ENCODE data around the gene IL20RA.

IL20RA gene

GRCh38 chr6:137017081-137017480 is 27.7 kb downstream of the IL20RA start:
- no peak for DNase-seq (ENCODE audit: low read depth)
- TF ChIP-seq, protein P1, sequence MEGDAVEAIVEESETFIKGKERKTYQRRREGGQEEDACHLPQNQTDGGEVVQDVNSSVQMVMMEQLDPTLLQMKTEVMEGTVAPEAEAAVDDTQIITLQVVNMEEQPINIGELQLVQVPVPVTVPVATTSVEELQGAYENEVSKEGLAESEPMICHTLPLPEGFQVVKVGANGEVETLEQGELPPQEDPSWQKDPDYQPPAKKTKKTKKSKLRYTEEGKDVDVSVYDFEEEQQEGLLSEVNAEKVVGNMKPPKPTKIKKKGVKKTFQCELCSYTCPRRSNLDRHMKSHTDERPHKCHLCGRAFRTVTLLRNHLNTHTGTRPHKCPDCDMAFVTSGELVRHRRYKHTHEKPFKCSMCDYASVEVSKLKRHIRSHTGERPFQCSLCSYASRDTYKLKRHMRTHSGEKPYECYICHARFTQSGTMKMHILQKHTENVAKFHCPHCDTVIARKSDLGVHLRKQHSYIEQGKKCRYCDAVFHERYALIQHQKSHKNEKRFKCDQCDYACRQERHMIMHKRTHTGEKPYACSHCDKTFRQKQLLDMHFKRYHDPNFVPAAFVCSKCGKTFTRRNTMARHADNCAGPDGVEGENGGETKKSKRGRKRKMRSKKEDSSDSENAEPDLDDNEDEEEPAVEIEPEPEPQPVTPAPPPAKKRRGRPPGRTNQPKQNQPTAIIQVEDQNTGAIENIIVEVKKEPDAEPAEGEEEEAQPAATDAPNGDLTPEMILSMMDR (conservative IDR thresholded peaks at IDR 0.05; ENCODE audit: low read length) = no peak
- no peak overlapping the region for H3K4me3 ChIP-seq (ENCODE audit: low read length)

DNA sequence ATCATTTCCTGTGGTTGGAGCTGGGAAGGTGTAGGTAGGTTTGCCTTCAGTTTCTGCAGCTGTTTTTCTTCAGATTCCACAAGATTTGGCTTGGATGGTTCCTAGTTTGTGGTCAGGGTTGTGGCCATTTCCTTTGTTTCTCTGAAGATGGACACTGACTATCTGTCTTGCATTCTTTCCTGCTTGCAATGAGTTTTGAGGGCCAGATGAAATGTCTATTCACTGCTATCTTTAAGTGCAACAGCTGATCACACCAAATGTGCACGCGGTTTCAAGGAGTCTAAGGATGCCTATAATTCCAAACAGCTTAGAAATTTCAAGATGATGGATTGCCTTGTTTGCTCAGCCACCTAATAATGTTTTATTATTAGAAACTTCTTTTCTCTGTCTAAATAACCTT is 28.4 kb downstream of the IL20RA start:
- TF ChIP-seq, protein P1 (conservative IDR thresholded peaks at IDR 0.05; ENCODE audit: low read length) = no peak
- DNase-seq (ENCODE audit: low read depth) = peak; percentile 55
- H3K4me3 ChIP-seq (ENCODE audit: low read length) = no peak overlapping the region

- DNase-seq (ENCODE audit: low read depth) = no peak
- TF ChIP-seq, protein P1 (conservative IDR thresholded peaks at IDR 0.05; ENCODE audit: low read length) = no peak
- H3K4me3 ChIP-seq (ENCODE audit: low read length) = no peak overlapping the region
Observed at GRCh38 chr6:137015943-137016342, 28.8 kb downstream of the IL20RA start.

DNA sequence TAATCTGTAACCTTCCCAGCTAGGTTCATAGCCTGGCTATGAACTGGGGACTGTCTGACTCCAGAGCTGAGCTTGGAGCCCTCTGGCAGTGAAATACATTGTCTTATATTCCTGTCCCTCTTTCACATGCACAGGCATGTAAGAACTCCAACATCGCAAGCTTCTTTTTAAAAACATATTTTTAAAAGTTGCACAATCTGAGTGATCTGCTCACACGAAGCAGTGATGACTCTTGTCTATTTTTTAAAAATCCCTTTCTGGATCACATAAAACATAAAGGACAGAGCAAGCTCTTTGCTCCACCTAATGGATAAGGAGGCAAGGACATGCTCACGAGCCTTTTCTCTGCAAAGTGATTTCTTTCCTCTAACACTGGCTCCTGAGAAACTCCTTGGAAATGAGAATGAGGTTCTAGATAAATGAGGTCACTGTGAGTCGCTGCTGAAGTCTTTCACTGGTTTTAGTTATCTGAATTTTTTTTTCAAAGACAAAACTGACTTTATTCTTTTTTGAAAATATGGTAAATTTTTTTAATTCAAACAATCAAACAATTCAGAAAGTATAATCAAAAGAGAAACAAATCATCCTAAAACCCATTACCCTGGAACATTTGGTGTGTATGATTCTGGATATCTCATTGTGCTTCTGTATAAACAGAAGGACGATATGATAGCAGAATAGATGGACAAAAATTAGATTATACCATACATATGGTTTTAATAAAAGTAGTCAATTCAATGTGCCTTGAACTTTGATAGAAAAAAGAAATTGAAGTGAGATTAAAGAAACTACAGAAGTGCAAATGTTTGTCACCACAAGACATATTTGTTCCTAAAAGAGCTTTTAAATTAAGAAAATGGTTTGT is 30.8 kb downstream of the IL20RA start:
- peak; percentile 75 for DNase-seq (ENCODE audit: low read depth)
- H3K4me3 ChIP-seq (ENCODE audit: low read length) = no peak overlapping the region
- TF ChIP-seq, protein P1 (conservative IDR thresholded peaks at IDR 0.05; ENCODE audit: low read length) = peak; percentile 74

GRCh38 chr6:137013031-137013430 is 31.7 kb downstream of the IL20RA start:
- peak; percentile 82 for DNase-seq (ENCODE audit: low read depth)
- no peak overlapping the region for H3K4me3 ChIP-seq (ENCODE audit: low read length)
- TF ChIP-seq, protein P1 (conservative IDR thresholded peaks at IDR 0.05; ENCODE audit: low read length) = no peak

GRCh38 chr6:137011406-137011805 is 33.4 kb downstream of the IL20RA start:
- TF ChIP-seq, protein P1 (conservative IDR thresholded peaks at IDR 0.05; ENCODE audit: low read length) = no peak
- no peak for DNase-seq (ENCODE audit: low read depth)
- no peak overlapping the region for H3K4me3 ChIP-seq (ENCODE audit: low read length)

GRCh38 chr6:137010128-137010718 is 34.5 kb downstream of the IL20RA start:
- H3K4me3 ChIP-seq (ENCODE audit: low read length) = no peak overlapping the region
- no peak for DNase-seq (ENCODE audit: low read depth)
- TF ChIP-seq, protein P1 (conservative IDR thresholded peaks at IDR 0.05; ENCODE audit: low read length) = no peak

All from AG10803 (cell line).